HCT116 (cell line): ENCODE data around the gene GPS1. TPM values are rescaled to one million over a fixed set of nuclear protein-coding genes. Genes with fewer than 3 reads are reported as not detected.

Experiments
- ATAC-seq: fragments of 200-7000 bp; cut with Tn5 transposase; 2 replicates; pipeline ENCODE4 v1.9.1; 2020; ENCODE audit warnings: mild to moderate bottlenecking, moderate library complexity
- BruUV-seq: library from RNA; stranded (reverse); fragments of 400-500 nt; replicated peaks from 2 replicates; lab custom pipeline; 2021; lab: Mats Ljungman, UMichigan
- CTCF ChIA-PET: fragments of 300-600 bp; sonication (Branson Sonifier 250); formaldehyde crosslinking; loops from one replicate; lab custom pipeline; 2021; ENCODE audit warnings: antibody characterized with exemption; lab: Charles Lee
- POLR2A ChIA-PET: fragments of 300-600, 350-600 bp; sonication (Branson Sonifier 250); formaldehyde crosslinking; loops from one replicate; lab custom pipeline; 2021; ENCODE audit warnings: antibody characterized with exemption; lab: Charles Lee
- RAD21 ChIA-PET, 2 experiments: fragments of 300-600 bp; sonication (Branson Sonifier 250); formaldehyde crosslinking; loops; one replicate each; lab custom pipeline; 2023; ENCODE audit warnings: low total read pairs in 2 of 2; ENCODE audit not compliant: uncharacterized antibody in 2 of 2, unreplicated experiment in 2 of 2, low non-redundant PET in 1 of 2; lab: Charles Lee
- DNase-seq: peaks from one replicate; pipeline ENCODE4 v3.0.0-alpha.2; 2010; ENCODE audit warnings: low read depth, low spot score
- H2AFZ ChIP-seq: fragments of 200-600 bp; shearing (Covaris generic), sonication (generic); 2 replicates; pipeline ENCODE4 v1.6.1; 2017; ENCODE audit warnings: low read depth, mixed run types, mixed read lengths, antibody characterized with exemption, low read length; ENCODE audit not compliant: poor library complexity, severe bottlenecking
- H3K27ac ChIP-seq: 2 replicates; pipeline ENCODE4 v1.5.1; 2012; ENCODE audit warnings: low read depth, low read length
- H3K27me3 ChIP-seq: fragments of 200-600 bp; sonication (generic); 2 replicates; pipeline ENCODE4 v1.6.1; 2016; ENCODE audit warnings: mixed run types, low read length, mixed read lengths; ENCODE audit not compliant: insufficient read depth
- H3K36me3 ChIP-seq, 2 experiments: fragments of 200-500 bp in 1 of 2; fragments of 200-600 bp in 1 of 2; sonication (Bioruptor generic) in 1 of 2; sonication (generic) in 1 of 2; 2 replicates each; pipeline versions ENCODE4 v1.5.1 to v1.6.1; 2014 to 2016; ENCODE audit warnings: low read length in 2 of 2, inconsistent platforms in 1 of 2, mixed read lengths in 1 of 2, mixed run types in 1 of 2; ENCODE audit not compliant: insufficient read depth in 2 of 2, control insufficient read depth in 1 of 2
- H3K4me1 ChIP-seq, 2 experiments: fragments of 200-600 bp in 1 of 2; sonication (generic) in 1 of 2; 2 replicates each; pipeline versions ENCODE4 v1.5.1 to v1.6.1; 2012 to 2017; ENCODE audit warnings: low read length in 2 of 2, inconsistent platforms in 1 of 2, mild to moderate bottlenecking in 1 of 2, mixed read lengths in 1 of 2, mixed run types in 1 of 2, moderate library complexity in 1 of 2; ENCODE audit not compliant: insufficient read depth in 2 of 2, control insufficient read depth in 1 of 2
- H3K4me2 ChIP-seq: fragments of 200-600 bp; sonication (generic); 2 replicates; pipeline ENCODE4 v1.6.1; 2017; ENCODE audit warnings: mixed run types, low read length, mixed read lengths
- H3K4me3 ChIP-seq, 2 experiments: fragments of 200-600 bp in 1 of 2; sonication (generic) in 1 of 2; replicated peaks in 1 of 2; 2 replicates each; pipeline ENCODE4 v1.5.1; 2011 to 2016; ENCODE audit warnings: low read length in 2 of 2, control low read depth in 1 of 2, low read depth in 1 of 2, mild to moderate bottlenecking in 1 of 2, mixed read lengths in 1 of 2, mixed run types in 1 of 2
- H3K79me2 ChIP-seq: fragments of 200-600 bp; sonication (generic); 2 replicates; pipeline ENCODE4 v1.6.1; 2017; ENCODE audit warnings: mild to moderate bottlenecking, mixed run types, low read length, moderate library complexity, mixed read lengths; ENCODE audit not compliant: insufficient read depth
- H3K9ac ChIP-seq: fragments of 200-600 bp; sonication (generic); 2 replicates; pipeline ENCODE4 v1.6.1; 2016; ENCODE audit warnings: low read length, mixed read lengths
- H3K9me2 ChIP-seq: fragments of 200-600 bp; sonication (generic), shearing (Covaris generic); 2 replicates; pipeline ENCODE4 v1.6.1; 2017; ENCODE audit warnings: mixed run types, mild to moderate bottlenecking, moderate library complexity; ENCODE audit not compliant: insufficient read depth
- H3K9me3 ChIP-seq, 2 experiments: fragments of 200-500 bp in 1 of 2; fragments of 200-600 bp in 1 of 2; sonication (Bioruptor generic) in 1 of 2; sonication (generic) in 1 of 2; 2 replicates each; pipeline ENCODE4 v1.6.1; 2014 to 2017; ENCODE audit warnings: low read length in 2 of 2, mixed read lengths in 2 of 2, inconsistent platforms in 1 of 2, low read depth in 1 of 2, mild to moderate bottlenecking in 1 of 2, mixed run types in 1 of 2, moderate library complexity in 1 of 2; ENCODE audit not compliant: control insufficient read depth in 1 of 2, insufficient read depth in 1 of 2
- H4K20me1 ChIP-seq: fragments of 200-600 bp; sonication (generic), shearing (Covaris generic); 2 replicates; pipeline ENCODE4 v1.6.1; 2017; ENCODE audit warnings: mixed run types, mild to moderate bottlenecking, moderate library complexity; ENCODE audit not compliant: insufficient read depth
- ELF1 ChIP-seq: IDR thresholded peaks from 2 replicates; pipeline ENCODE4 v1.6.1; 2012; ENCODE audit warnings: low read depth, borderline replicate concordance
- JUND ChIP-seq: IDR thresholded peaks from 2 replicates; pipeline ENCODE4 v1.6.1; 2012
- ZNF274 ChIP-seq: fragments of 200-500 bp; sonication (Bioruptor generic); IDR thresholded peaks from 2 replicates; pipeline ENCODE4 v1.6.1; 2014; ENCODE audit warnings: mild to moderate bottlenecking, low read depth, low read length, inconsistent platforms
- intact Hi-C: fragments of 100-400 bp; cut with micrococcal nuclease; formaldehyde crosslinking; loops from 2 replicates; pipeline ENCODE4 v1.10.0; 2022
- total RNA-seq: library from RNA; stranded (reverse); gene quantifications from one replicate; pipeline ENCODE4 v1.2.1, GENCODE V29; 2021; ENCODE audit not compliant: unreplicated experiment
- TF ChIP-seq, protein P1 (sequence below): IDR thresholded peaks from 2 replicates; pipeline ENCODE4 v1.6.1; 2012; ENCODE audit warnings: low read depth
- TF ChIP-seq, protein P2 (sequence below): IDR thresholded peaks from 2 replicates; pipeline ENCODE4 v1.6.1; 2011; ENCODE audit warnings: mild to moderate bottlenecking, low read length, moderate library complexity; ENCODE audit not compliant: insufficient replicate concordance; ENCODE audit errors: extremely low read depth

Gene GPS1
- total RNA-seq, 1 experiment from 2014 or later, result 205 TPM

DNA sequence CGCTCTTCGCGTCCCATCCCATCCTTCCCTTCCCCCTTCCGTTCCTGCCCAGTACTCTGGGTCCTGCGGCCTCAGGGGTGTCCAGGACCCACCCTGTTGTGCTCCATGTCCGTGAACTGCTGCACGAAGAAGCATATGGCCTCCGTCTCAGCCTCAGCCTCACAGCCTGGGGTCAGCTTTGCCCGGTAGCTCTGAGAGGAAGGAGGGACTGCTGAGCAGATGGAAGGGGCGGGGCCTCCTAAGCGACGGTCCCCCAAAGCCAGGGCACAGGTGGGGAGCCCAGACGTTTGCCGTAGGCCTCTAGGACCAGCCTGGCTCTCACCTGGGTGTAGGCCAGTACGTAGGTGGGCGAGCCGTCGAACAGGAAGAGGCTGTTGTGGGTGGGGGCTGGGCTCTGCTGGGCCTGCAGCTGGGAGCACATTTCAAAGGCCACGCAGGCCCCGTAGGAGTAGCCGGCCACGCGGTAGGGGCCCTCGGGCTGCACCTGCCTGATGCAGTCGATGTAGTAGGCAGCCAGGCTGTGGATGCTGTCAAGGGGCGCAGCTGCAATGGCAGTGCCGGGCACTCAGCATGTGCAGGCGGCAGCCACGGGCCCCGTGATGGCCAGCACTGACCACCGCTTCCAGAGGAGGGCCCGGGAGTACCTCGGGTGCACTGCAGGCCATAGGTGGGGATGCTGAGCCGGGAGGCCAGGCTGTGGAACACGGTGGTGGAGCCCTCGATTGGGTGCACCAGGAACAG is 28.5 kb downstream of the GPS1 start:
- ChIA-PET CTCF (no interaction called here), POLR2A (interaction anchor here (1.4 kb wide), 1 partner anchor 50 kb away, joined by 3 read pairs; no protein-coding TSS in a partner anchor), RAD21 (no interaction called here)
- H3K9me2 ChIP-seq, result no peaks in the 10 kb centered on the region
- H3K79me2 ChIP-seq, result peaks cover 10% of the 10 kb centered on the region; the same call in 1 of the 2 replicates
- intact Hi-C loops, result no loop called here
- no peaks in the 10 kb centered on the region for H3K27me3 ChIP-seq
- DNase-seq, result no peak
- no peak for ATAC-seq
- no peaks in the 10 kb centered on the region for H3K4me1 ChIP-seq
- H3K9me3 ChIP-seq, result no peaks in the 10 kb centered on the region
- no TSS peak for BruUV-seq
- no peak overlapping the region; the same call in 1 of the 2 replicates for H3K27ac ChIP-seq
- H4K20me1 ChIP-seq, result peaks cover 9% of the 10 kb centered on the region; the same call in 1 of the 2 replicates
- H3K4me2 ChIP-seq, result no peak overlapping the region
- no peak overlapping the region for H2AFZ ChIP-seq
- no peak overlapping the region for H3K4me3 ChIP-seq
- H3K36me3 ChIP-seq, result peaks cover 52 to 60% of the 10 kb centered on the region in 2 experiments
- TF ChIP-seq, protein P1, sequence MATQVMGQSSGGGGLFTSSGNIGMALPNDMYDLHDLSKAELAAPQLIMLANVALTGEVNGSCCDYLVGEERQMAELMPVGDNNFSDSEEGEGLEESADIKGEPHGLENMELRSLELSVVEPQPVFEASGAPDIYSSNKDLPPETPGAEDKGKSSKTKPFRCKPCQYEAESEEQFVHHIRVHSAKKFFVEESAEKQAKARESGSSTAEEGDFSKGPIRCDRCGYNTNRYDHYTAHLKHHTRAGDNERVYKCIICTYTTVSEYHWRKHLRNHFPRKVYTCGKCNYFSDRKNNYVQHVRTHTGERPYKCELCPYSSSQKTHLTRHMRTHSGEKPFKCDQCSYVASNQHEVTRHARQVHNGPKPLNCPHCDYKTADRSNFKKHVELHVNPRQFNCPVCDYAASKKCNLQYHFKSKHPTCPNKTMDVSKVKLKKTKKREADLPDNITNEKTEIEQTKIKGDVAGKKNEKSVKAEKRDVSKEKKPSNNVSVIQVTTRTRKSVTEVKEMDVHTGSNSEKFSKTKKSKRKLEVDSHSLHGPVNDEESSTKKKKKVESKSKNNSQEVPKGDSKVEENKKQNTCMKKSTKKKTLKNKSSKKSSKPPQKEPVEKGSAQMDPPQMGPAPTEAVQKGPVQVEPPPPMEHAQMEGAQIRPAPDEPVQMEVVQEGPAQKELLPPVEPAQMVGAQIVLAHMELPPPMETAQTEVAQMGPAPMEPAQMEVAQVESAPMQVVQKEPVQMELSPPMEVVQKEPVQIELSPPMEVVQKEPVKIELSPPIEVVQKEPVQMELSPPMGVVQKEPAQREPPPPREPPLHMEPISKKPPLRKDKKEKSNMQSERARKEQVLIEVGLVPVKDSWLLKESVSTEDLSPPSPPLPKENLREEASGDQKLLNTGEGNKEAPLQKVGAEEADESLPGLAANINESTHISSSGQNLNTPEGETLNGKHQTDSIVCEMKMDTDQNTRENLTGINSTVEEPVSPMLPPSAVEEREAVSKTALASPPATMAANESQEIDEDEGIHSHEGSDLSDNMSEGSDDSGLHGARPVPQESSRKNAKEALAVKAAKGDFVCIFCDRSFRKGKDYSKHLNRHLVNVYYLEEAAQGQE, result no peak
- TF ChIP-seq JUND (no peak), ELF1 (no peak), ZNF274 (no peak)
- TF ChIP-seq, protein P2, sequence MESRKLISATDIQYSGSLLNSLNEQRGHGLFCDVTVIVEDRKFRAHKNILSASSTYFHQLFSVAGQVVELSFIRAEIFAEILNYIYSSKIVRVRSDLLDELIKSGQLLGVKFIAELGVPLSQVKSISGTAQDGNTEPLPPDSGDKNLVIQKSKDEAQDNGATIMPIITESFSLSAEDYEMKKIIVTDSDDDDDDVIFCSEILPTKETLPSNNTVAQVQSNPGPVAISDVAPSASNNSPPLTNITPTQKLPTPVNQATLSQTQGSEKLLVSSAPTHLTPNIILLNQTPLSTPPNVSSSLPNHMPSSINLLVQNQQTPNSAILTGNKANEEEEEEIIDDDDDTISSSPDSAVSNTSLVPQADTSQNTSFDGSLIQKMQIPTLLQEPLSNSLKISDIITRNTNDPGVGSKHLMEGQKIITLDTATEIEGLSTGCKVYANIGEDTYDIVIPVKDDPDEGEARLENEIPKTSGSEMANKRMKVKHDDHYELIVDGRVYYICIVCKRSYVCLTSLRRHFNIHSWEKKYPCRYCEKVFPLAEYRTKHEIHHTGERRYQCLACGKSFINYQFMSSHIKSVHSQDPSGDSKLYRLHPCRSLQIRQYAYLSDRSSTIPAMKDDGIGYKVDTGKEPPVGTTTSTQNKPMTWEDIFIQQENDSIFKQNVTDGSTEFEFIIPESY, result no peak
- no peak overlapping the region for H3K9ac ChIP-seq
